Neural cell (in vitro differentiated cells): ENCODE data around the gene RTN4.

Experiments
- EP300 ChIP-seq: fragments of 450-650 bp; conservative IDR thresholded peaks from 2 replicates; pipeline ENCODE4 v1.6.1; 2014; ENCODE audit warnings: antibody characterized with exemption, mild to moderate bottlenecking, moderate library complexity; ENCODE audit not compliant: poor library complexity, severe bottlenecking
- EZH2 ChIP-seq: fragments of 200-600, 300-800 bp; shearing (Covaris generic), sonication (generic); IDR thresholded peaks from 2 replicates; pipeline ENCODE4 v1.6.1; 2014; ENCODE audit warnings: antibody characterized with exemption, low read length, borderline replicate concordance, mild to moderate bottlenecking; ENCODE audit not compliant: insufficient read depth, poor library complexity, severe bottlenecking
- MXI1 ChIP-seq: fragments of 450-650 bp; conservative IDR thresholded peaks from 2 replicates; pipeline ENCODE4 v1.6.1; 2014; ENCODE audit warnings: antibody characterized with exemption, mild to moderate bottlenecking; ENCODE audit not compliant: poor library complexity, severe bottlenecking
- POLR2AphosphoS5 ChIP-seq: IDR thresholded peaks from 2 replicates; pipeline ENCODE4 v1.6.1; 2012
- SMC3 ChIP-seq: fragments of 450-650 bp; conservative IDR thresholded peaks from 2 replicates; pipeline ENCODE4 v1.6.1; 2014; ENCODE audit warnings: antibody characterized with exemption, mild to moderate bottlenecking, moderate library complexity; ENCODE audit not compliant: poor library complexity
- TF ChIP-seq, protein P1 (sequence below): fragments of 450-650 bp; IDR thresholded peaks from 2 replicates; pipeline ENCODE4 v1.5.1; 2014; ENCODE audit warnings: antibody characterized with exemption, mild to moderate bottlenecking, moderate library complexity; ENCODE audit not compliant: poor library complexity, severe bottlenecking

DNA sequence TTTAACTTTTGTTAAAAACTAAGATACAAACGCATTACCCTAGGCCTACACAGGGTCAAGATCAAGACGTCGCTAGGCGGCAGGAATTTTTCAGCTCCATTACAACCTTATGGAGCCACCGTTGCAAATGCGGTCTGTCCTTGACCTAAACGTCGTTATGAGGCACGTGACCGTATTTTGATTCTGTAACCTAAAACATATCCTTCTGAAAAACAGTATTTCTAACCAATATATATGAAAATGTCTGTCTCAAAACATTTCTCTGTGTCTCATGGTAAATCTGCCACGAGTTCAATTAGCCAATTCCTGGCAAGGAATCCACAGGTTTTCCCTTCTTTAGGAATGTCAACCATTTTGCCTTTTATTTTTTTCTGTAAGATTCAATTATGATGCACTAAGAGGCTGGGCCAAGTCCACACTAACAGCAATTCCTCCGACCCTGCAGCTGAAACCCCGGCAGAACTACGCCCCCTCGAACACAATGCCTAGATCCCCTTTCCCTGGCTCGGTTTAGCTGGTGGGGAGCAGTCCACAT, 1.7 kb downstream of the RTN4 start:
- TF ChIP-seq EZH2 (no peak), POLR2AphosphoS5 (no peak), MXI1 (no peak), EP300 (no peak), SMC3 (no peak)
- TF ChIP-seq, protein P1, sequence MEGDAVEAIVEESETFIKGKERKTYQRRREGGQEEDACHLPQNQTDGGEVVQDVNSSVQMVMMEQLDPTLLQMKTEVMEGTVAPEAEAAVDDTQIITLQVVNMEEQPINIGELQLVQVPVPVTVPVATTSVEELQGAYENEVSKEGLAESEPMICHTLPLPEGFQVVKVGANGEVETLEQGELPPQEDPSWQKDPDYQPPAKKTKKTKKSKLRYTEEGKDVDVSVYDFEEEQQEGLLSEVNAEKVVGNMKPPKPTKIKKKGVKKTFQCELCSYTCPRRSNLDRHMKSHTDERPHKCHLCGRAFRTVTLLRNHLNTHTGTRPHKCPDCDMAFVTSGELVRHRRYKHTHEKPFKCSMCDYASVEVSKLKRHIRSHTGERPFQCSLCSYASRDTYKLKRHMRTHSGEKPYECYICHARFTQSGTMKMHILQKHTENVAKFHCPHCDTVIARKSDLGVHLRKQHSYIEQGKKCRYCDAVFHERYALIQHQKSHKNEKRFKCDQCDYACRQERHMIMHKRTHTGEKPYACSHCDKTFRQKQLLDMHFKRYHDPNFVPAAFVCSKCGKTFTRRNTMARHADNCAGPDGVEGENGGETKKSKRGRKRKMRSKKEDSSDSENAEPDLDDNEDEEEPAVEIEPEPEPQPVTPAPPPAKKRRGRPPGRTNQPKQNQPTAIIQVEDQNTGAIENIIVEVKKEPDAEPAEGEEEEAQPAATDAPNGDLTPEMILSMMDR, result no peak
